Spleen (tissue), 7 donors: ENCODE measurements around the gene COL11A2.

ENCODE experiments used
- CTCF ChIP-seq, 11 experiments: fragments of 200-600 bp in 7 of 11; fragments of 450-650 bp in 4 of 11; sonication (generic) in 4 of 11; IDR thresholded peaks in 8 of 11; conservative IDR thresholded peaks in 3 of 11; 1 replicate in 7 of 11; 2 replicates in 4 of 11; pipeline versions ENCODE4 v1.4.0 to v1.8.0; 2016 to 2021; ENCODE audit warnings: antibody characterized with exemption in 11 of 11, inconsistent platforms in 4 of 11, mild to moderate bottlenecking in 1 of 11
- POLR2A ChIP-seq, 3 donors: fragments of 450-650 bp; IDR thresholded peaks; one replicate each; pipeline ENCODE4 v1.5.1; 2017; ENCODE audit warnings: antibody characterized with exemption in 3 of 3, mild to moderate bottlenecking in 1 of 3
- POLR2AphosphoS5 ChIP-seq, 3 donors: sonication (generic); formaldehyde crosslinking; IDR thresholded peaks; one replicate each; pipeline ENCODE4 v1.5.1; 2017; ENCODE audit warnings: antibody characterized with exemption in 3 of 3
- donor health status: DM: no; HTN: no; CAD: no; lungs with moderate emphysema.
- donor health status: DM: no; HTN: no; CAD: no.
- donor health status: DM: no; HTN: no; CAD: no.

DNA sequence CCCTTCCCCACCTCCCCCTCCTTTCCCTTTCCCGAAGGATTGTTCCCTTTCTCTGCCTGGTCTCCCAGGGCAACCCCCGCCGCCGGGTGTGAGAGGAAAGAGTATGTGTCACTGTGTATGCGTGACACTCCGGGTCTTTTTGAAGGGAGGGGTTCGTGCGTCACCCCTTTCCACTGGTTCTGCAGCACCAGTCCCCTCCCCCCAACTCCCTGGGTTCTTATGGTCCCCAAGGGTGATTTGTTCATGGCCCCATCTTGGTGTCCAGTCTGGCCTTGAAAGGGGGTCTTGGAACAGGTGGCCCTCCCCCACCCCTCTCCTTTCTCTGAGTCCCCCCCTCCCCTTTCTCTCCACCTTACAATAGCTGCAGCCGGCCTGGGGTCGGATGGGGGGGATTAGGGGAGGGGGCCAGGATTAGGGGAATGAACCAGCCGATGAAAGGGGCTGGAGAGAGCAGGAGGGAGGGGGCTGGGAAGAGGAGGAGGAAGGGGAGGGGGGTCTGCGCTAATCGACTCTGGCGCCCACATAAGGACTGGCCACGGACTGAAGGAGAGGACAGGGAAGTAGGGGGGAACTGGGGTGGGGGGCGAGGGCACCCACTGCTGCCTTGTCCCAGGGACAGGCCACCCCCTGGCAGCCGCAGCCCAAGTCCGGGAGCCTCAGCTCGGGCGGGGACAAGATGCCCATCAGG, 14.7 kb upstream of the COL11A2 start:
- TF ChIP-seq CTCF (IDR thresholded peaks at IDR 0.05 in 8 of 11, conservative IDR thresholded peaks at IDR 0.05 in 3 of 11) (no peak), POLR2A (IDR thresholded peaks at IDR 0.05) (no peak), POLR2AphosphoS5 (IDR thresholded peaks at IDR 0.05) (no peak)
